Measurements from ENCODE around the gene CD38.

CD38 gene

GRCh38 chr4:15870079-15870478, 92.0 kb downstream of the CD38 start:
- DNase-seq: no peak

- DNase-seq: no peak
Observed at GRCh38 chr4:15870921-15871664, 93.0 kb downstream of the CD38 start.

- no peak for DNase-seq
Observed at GRCh38 chr4:15873117-15873516, 95.0 kb downstream of the CD38 start.

DNA sequence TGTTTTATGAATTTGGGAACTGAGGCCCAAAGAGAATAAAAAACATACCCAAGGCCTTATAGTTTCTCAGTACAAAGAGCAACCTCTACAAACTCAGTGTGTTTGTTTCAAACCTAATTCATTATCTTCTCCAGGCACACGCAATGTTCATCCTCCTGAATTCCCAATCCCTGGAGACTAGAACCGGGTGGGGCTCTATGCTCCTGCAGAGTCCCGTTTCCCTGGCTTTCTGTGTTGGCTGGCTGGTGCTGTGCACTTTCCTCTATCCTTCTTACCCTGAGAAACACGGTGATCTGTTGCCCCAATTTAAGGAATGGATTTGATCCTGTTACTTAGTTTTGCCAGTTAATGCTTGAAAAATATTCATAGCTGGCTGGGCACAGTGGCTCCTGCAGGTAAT, 96.5 kb downstream of the CD38 start:
- no peak for DNase-seq

- no peak for DNase-seq
Observed at GRCh38 chr4:15875663-15876460, 97.7 kb downstream of the CD38 start.

- DNase-seq: no peak
Observed at GRCh38 chr4:15878011-15878410, 99.9 kb downstream of the CD38 start.

DNA sequence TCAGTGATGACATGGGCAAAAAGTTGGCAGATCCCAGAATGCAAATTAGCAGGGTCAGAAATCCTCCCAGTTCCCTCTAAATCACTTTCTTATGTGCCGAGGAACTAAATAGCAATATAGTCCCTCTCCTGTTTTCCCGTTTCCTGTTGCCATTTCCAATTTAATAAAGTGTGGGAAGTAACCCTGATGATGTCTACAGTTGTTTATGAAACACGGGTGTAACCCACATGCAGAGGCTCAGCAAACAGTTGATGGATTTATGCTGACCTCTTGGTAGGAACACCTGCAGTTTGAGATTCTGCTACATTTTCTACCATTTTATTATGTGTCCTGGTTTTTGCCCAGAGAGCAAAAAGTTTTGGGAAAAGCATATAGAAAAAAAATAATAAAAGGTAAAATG, 103.7 kb downstream of the CD38 start:
- no peak for DNase-seq

- no peak for DNase-seq
Observed at GRCh38 chr4:15882675-15883086, 104.6 kb downstream of the CD38 start.

DNA sequence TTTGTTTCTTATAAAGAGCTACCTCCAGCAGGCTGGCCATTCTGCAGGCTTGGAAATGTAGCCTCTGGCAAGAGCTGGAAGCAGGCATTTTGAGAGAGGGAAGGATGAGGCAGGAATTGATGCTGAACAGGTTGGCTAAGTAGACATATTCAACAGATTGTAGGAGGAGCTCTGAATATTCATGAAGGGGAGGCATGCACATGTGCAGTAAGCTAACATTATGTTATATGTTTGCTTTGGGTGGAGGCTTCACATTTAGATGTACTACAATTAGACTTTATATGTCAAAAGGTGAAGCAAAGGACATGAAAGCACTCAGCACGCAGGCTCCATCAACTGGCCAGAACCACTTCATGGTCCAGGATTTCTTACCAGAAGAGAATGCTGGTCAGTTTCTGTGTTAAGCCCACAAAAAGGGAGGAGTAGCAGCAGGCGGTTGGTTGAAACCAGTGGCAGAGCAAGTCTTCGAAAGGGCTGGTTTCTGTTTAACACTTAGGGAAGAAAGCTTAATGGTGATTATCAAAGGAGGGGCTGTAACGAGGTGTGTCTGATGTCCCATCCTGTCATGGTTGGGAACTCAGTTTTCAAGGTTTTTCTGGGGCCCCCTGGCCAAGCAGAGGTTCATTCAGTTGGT, 105.6 kb downstream of the CD38 start:
- no peak for DNase-seq

GRCh38 chr4:15884666-15885065, 106.5 kb downstream of the CD38 start:
- no peak for DNase-seq

DNA sequence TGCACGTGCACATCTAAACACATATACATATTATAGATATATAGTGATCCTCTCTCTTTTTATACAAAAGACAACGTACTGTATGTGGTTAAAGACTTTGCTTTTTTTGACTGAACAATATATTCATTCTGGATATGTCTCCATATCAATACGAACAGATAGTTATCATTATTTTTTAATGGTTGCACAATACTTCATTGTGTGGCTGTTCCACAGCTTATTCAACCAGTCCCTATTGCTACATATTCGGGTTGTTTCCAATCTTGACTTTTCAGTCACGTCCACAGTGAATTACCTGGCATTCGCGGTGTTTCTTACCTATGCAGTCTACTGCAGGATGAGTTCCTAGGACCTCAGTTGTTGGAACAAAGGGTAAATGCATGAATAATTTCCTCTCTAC, 107.3 kb downstream of the CD38 start:
- DNase-seq: no peak

GRCh38 chr4:15888515-15888914, 110.4 kb downstream of the CD38 start:
- DNase-seq: no peak

DNA sequence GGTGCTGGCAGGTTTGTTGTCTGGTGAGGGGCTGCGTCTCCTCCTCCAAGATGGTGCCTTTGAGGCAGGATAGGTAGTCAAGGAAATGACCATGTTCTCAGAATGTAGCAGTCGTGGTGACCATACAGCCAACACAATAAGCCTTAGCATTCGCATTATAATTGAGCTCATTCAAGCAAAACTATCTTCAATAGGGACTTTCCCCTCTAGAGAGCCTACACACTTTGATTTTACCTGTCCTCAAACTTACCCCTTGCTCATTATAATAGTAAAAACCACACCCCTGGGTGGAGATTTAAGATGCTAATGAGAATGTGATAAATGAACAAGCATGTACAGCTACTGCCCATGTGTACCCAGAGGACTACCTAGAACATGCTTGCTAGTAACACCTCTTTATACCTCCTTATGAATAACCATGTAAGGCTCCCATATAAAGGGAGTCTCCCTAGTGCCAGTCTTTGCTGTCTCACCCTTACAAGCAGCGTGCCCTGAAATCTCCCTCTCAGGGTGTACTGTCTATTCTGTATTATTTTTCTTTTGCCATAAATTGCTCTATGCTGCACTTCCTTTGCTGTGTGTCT, 112.2 kb downstream of the CD38 start:
- DNase-seq: no peak

DNA sequence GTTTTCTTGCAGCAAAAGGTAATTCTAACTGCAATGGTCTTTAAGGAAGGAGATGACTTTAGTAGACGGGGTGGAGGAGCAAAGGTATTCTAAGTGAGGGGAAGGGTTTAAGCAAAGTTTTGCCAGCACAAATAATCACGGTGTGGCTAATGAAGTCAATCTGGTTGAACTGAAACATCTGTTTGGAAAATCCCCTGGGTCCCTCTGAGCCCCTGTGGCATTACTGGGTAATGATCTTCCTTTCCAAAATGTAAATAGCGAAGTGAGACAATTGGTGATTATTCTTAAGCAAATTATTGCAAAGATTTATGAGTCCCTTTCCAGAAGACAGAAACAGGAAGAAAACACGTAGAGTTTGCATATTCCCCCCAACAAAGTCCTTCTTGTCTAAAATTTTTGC, 113.2 kb downstream of the CD38 start:
- DNase-seq: no peak

DNA sequence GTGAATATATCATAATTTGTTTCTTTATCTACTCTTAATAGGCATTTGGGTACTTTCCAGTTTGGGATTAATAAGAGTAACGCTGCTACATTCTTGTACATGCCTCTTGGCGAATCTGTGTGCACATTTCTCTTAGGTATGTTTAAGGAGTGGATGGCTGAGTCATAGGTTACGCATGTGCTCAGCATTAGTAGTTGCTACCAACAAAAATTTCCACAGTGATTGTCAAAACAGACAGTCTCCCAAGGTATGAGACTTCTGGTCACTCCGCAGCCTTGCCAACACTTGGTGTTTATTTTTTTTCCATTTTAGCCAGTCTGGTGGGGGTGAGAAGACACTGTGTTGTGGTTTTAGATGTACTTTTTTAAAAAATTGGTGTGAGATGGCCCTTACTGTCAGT, 115.8 kb downstream of the CD38 start:
- no peak for DNase-seq

DNA sequence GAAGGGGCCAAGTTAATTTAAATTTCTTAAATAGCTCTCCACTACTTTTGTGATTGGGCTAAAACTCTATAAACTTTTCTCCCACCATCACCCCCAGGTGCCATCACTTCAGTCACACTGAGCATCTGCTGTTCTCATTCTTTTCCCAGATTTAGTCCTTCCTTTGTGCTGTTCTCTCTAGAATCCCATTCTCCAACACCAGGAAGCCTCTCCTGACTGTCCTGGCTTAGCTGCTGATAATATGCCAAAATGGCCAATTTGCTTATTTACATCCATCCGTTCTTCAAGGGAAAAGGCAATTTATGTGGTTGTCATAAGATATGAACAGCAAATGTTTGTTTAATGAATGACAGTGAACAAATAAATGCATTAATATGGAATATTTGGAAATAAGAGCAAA, 116.3 kb downstream of the CD38 start:
- DNase-seq: no peak

GRCh38 chr4:15894921-15895916, 117.1 kb downstream of the CD38 start:
- no peak for DNase-seq

DNA sequence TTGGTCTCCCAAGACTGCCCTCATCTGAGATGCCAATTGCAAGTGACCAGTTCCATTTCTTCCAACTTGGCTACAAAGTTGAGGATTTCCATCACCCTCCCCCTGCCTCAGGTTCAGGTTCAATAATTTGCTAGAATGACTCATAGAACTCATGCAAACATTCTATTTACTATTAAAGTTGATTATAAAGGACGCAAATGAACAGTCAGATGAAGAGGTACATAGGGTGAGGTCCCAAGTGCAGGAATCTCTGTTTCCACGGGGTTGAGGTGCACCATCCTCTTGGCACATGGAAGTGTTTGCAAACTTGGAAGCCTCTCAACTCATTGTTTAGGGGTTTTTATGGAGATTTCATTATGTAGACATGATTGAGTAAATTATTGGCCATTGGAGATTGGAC, 119.4 kb downstream of the CD38 start:
- no peak for DNase-seq

DNA sequence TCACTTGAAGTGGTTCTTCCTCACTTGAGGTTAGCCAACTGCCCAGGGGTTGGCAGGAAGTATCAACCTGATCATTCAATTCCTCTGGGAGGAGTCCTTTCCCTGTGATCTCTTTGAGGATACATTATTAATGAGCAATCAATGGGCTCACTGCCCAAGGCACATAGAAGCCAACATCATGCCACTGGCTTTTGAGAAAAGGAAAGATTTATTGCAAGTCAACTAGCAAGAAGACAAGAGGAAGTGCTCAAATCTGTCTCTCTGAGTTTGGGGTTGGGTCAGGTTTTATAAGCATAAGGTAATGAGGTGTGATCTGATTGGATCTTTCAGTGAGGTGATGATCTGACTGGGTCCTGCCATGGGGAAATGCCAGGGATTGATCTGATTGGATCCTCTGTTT, 120.8 kb downstream of the CD38 start:
- no peak for DNase-seq

DNA sequence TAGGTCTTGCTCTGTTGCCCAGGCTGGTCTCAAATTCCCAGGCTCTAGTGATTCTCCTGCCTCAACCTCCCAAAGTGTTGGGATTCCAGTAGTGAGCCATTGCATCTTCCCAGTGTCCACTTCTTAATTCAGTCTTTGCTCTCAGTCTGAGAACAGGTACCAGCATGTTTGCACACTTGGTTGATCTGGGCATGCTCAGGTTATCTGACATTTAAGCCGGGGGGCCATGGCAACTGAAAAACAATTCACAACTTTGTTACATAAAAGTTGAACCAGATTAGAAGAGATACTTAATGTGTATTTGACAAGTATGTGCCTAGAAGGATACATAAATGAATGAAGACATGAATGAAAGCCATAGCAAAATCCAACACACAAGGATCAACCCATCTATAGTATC, 121.4 kb downstream of the CD38 start:
- DNase-seq: no peak

DNA sequence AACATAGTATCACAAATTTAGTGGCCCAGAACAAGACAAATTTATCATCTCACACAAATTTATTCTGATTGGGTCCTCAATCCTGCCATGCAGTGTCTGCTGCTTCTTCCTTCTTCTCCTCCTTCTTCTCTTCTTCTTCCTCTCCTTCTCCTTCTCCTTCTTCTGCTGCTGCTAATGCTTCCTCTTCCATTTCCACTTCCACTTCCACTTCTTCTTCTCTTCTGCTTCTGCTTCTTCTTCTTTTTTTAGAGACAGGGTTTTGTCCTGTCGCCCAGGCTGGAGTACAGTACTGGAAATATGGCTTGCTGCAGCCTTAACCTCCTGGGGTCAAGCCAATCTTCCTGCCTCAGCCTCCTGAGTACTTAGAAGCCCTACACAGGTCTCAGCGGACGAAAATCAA, 122.9 kb downstream of the CD38 start:
- no peak for DNase-seq

- DNase-seq: no peak
Observed at GRCh38 chr4:15901998-15902397, 123.9 kb downstream of the CD38 start.

Measured in activated effector memory CD4-positive, alpha-beta T cell treated with Interleukin-2 at 50 U/mL for 16 hours (primary cell).